ENCODE data around the gene NECTIN3.

NECTIN3 gene

GRCh38 chr3:111210003-111210711 is 138.5 kb downstream of the NECTIN3 start:
- DNase-seq: no peak

- DNase-seq: no peak
These were observed 139.4 kb downstream of the NECTIN3 start for GRCh38 chr3:111210866-111211564.

DNA sequence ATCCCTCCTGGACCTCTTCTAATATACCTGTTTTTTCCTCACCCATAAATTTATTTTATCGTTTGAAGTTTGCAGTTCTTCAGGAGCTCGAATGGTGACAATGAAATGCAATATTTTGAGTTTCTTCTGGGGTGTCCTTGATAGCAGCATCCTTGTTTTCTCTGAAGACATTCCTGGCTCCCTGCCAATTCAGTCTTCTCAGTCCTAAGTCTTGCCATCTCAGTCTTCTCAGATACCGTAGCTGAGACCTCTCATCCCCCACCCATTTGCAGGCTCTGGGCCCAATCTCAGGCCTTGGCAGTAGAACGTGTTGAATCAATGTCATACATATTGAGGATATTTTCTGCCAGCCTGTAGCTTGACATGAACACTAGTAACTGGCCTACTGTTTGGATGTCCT is 140.9 kb downstream of the NECTIN3 start:
- DNase-seq: no peak

DNA sequence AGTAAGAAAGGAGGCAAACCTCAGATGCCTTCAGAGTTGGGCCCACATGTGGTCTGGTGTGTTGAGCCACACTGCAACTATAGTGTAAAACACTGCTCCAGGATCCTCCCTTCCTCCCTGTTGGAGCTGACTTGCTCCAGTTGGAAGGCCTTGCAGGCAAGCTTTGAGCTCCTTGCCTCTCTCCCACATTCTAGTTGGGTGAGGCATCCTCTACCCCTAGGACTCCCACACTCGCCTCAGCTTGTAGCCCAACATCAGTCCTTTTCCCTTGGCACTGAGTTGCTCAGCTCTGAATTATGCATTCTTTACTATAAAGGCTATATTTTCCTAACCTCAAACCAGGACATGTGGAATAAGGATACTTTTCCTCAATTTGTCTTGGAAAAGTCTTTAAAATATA is 143.9 kb downstream of the NECTIN3 start:
- DNase-seq: no peak

GRCh38 chr3:111218615-111219014 is 147.0 kb downstream of the NECTIN3 start:
- DNase-seq: no peak

DNA sequence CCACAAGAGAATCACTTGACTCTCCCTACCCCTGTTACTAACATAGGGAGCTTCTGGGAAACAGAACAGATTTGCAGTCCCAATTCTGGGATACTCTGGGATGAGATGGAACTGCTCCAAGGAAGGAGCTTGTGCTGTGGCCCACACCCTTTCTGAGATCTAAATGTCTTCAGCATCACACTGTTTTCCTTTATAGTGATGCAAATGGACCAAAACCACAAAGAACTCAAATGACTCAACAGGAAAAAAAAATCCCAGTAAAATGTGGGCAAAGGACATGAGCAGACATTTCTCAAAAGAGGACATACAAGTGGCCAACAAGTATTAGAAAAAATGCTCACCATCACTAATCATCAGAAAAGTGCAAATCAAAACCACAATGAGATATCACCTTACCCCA is 155.6 kb downstream of the NECTIN3 start:
- no peak for DNase-seq

DNA sequence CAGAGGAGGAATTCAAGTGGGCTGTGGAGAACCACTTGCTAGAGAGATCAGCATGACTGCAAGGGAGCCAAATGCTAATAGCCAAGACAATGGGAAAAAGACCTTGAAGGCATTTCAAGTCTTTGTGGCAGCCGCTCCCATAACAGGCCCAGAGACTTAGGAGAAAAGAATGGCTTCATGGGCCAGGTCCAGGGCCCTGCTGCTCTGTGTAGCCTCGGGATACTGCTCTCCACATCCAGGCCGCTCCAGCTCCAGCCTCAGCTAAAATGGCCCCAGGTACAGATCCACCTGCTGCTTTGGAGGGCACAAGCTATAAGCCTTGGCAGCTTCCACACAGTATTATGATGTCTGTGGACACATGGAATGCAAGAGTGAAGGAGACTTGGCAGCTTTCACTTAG is 157.7 kb downstream of the NECTIN3 start:
- DNase-seq: no peak

GRCh38 chr3:111236836-111237713 is 165.5 kb downstream of the NECTIN3 start:
- DNase-seq: no peak

DNA sequence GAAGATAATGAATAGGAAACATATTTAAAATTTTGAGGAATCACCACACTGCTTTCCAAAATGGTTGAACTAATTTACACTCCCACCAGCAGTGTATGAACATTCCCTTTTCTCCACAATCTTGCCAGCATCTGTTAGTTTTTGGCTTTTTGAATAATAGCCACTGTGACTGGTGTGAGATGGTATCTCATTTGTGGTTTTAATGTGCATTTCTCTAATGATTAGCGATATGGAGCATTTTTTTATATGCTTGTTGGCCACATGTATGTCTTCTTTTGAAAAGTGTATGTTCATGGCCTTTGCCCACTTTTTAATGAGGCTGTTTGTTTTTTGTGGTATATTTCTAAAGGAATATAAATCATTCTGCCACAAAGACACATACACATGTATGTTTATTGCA is 166.3 kb downstream of the NECTIN3 start:
- no peak for DNase-seq

GRCh38 chr3:111238885-111239284 is 167.3 kb downstream of the NECTIN3 start:
- DNase-seq: no peak

DNA sequence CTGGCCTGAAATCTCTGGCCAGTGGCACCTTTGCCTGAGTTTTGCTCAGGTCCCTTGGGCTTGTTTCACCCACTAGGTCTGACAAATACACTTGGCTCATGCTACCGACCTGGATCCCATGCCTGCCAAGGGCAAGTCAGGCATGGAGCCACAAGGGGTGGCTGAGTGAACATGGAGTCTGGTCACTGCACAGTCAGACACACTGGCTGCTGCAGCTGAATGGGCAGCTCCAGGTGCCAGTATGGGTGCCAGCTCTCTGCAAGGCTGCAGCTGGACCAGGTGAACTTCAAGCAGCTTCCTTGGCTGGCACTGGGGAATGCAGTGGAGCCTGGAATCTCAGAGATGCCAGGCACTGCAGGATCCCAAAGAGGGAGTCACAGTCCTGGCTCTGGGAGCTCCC is 170.3 kb downstream of the NECTIN3 start:
- no peak for DNase-seq
